Lower leg skin (tissue), 4 donors: ENCODE measurements around the gene ABHD11. TPM values are rescaled to one million over a fixed set of nuclear protein-coding genes. Genes with fewer than 3 reads are reported as not detected.
A peak's percentile ranks its signal among the peaks of the same experiment; 100 is the strongest.
"Not testable (repeated sequence)": the region's sequence is repeated elsewhere in the genome, so short reads cannot be mapped to it uniquely, and the experiment has no call there.

Experiments
- DNase-seq, 2 donors: peaks; one replicate each; pipeline ENCODE4 v3.0.0-alpha.2; 2019; ENCODE audit warnings: low spot score in 2 of 2
- H3K4me3 ChIP-seq: fragments of 200-600 bp; sonication (generic); 2 replicates; pipeline ENCODE4 v1.5.1; 2017; ENCODE audit warnings: mild to moderate bottlenecking, low read depth; ENCODE audit not compliant: poor library complexity, severe bottlenecking
- POLR2A ChIP-seq, 2 donors: fragments of 450-650 bp; IDR thresholded peaks; one replicate each; pipeline ENCODE4 v1.6.1; 2016 to 2017; ENCODE audit warnings: antibody characterized with exemption in 2 of 2, mild to moderate bottlenecking in 1 of 2, moderate library complexity in 1 of 2
- WGBS, 2 donors: methylation state at CpG; one replicate each; pipeline ENCODE4 v1.1.5; 2018; 5-methylcytosine and 5-hydroxymethylcytosine counted together
- intact Hi-C: fragments of 100-400 bp; cut with DNase I; formaldehyde crosslinking; loops from one replicate; pipeline ENCODE4 v1.15.0; 2023; ENCODE audit warnings: low total_unique reads
- total RNA-seq, 4 donors: library from RNA; depleted of rRNA; stranded (reverse); fragments of >200 nt; gene quantifications; one replicate each; pipeline ENCODE4 v1.1.0, GENCODE V29; 2016
- TF ChIP-seq, protein P1 (sequence below), 3 donors: fragments of 450-650 bp; IDR thresholded peaks; one replicate each; pipeline ENCODE4 v1.5.1; 2016; ENCODE audit warnings: antibody characterized with exemption in 3 of 3, mild to moderate bottlenecking in 3 of 3, moderate library complexity in 2 of 3

The ABHD11 gene
- total RNA-seq, 4 donors from 2014 or later = 24.9 to 29.0 (median 26.3) TPM

- 83 to 85% methylated on average over 4 of the region's 4 CpGs for WGBS, 2 donors
- intact Hi-C loops = no loop called here
- no peak overlapping the region for H3K4me3 ChIP-seq
- TF ChIP-seq POLR2A (IDR thresholded peaks at IDR 0.05) = no peak
- TF ChIP-seq, protein P1, sequence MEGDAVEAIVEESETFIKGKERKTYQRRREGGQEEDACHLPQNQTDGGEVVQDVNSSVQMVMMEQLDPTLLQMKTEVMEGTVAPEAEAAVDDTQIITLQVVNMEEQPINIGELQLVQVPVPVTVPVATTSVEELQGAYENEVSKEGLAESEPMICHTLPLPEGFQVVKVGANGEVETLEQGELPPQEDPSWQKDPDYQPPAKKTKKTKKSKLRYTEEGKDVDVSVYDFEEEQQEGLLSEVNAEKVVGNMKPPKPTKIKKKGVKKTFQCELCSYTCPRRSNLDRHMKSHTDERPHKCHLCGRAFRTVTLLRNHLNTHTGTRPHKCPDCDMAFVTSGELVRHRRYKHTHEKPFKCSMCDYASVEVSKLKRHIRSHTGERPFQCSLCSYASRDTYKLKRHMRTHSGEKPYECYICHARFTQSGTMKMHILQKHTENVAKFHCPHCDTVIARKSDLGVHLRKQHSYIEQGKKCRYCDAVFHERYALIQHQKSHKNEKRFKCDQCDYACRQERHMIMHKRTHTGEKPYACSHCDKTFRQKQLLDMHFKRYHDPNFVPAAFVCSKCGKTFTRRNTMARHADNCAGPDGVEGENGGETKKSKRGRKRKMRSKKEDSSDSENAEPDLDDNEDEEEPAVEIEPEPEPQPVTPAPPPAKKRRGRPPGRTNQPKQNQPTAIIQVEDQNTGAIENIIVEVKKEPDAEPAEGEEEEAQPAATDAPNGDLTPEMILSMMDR (IDR thresholded peaks at IDR 0.05) = no peak
- DNase-seq = no peak
Observed at GRCh38 chr7:73716318-73716890, 22.2 kb downstream of the ABHD11 start.

GRCh38 chr7:73715648-73716317 is 22.8 kb downstream of the ABHD11 start:
- intact Hi-C loops = no loop called here
- DNase-seq = no peak
- WGBS, 2 donors = 62 to 66% methylated on average over 15 to 16 of the region's 16 CpGs
- TF ChIP-seq, protein P1 (IDR thresholded peaks at IDR 0.05) = peak in 1 of 3 donors; percentile 21
- TF ChIP-seq POLR2A (IDR thresholded peaks at IDR 0.05) = no peak
- no peak overlapping the region for H3K4me3 ChIP-seq

GRCh38 chr7:73713319-73713718 is 25.3 kb downstream of the ABHD11 start:
- H3K4me3 ChIP-seq, DNase-seq, intact Hi-C loops: not testable (repeated sequence)
- whole genome bisulfite sequencing, 2 donors = 93 to 97% methylated on average over 6 of the region's 6 CpGs

- intact Hi-C loops = no loop called here
- 83 to 86% methylated on average over 1 of the region's 1 CpG for WGBS, 2 donors
- no peak overlapping the region for H3K4me3 ChIP-seq
- DNase-seq = no peak
- TF ChIP-seq, protein P1 (IDR thresholded peaks at IDR 0.05) = no peak
- TF ChIP-seq POLR2A (IDR thresholded peaks at IDR 0.05) = no peak
Observed at GRCh38 chr7:73712773-73713172, 25.8 kb downstream of the ABHD11 start.

DNA sequence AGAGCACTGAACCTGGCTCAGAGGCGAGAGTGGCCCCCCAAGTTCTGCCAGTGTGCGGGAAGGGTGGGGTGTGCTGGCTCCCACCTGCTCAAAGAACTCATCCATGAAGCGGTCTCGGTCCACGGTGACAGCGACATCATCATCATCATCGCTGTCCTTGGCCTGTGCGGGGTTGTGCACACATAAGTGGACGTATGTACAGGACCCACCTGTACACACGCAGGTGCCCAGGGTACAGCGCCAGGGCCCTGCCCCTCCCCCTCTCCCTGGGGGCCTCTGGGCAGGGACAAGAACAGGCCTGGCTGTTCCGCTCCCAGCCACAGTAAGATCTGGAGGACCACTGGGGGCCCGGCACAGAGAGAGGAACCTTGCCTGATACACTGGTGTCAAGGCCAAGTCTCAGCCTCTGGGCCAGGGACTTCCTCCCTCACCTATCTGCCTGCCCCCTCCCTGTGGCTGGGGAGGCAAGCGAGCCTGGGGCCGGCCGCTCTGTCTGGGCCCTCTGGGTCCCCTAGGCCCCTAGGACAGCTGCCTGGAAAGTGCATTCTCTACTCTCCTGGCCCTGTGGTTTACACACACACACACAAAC is 29.5 kb downstream of the ABHD11 start:
- no peak for DNase-seq
- intact Hi-C loops = no loop called here
- 93 to 96% methylated on average over 6 to 9 of the region's 16 CpGs for WGBS, 2 donors
- TF ChIP-seq, protein P1 (IDR thresholded peaks at IDR 0.05) = no peak
- TF ChIP-seq POLR2A (IDR thresholded peaks at IDR 0.05) = no peak
- H3K4me3 ChIP-seq = no peak overlapping the region

DNA sequence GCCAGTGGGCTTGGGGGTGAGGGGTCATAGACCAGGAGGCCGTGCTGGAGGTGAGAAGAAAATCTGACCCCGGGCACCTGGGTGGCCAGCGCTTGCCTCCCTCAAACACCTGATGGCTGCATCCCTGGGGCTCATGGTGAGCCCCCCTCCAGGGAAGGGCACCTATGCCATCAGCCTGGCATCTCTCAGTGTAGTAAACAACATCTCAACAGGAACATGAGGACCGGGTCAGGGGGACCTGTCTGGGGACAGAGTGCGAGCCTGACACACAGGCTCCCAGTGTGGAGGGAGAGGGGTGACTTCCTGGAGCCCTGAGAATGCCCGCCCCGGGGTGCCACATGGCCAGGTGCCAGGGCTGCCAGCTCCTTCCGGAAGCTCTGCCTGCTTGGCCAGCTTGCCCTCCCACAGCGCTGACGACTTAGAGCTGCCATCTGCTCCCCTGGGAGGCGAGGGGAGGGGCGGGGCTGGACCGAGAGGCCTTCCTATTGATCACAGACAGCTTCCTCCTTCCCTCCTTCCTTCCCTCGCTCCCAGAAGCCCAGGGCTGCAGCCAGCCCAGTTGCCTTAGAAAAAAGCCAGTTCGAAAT is 31.5 kb downstream of the ABHD11 start:
- peak in 1 of 2 donors; percentile 90 for DNase-seq
- 57 to 63% methylated on average over 13 to 15 of the region's 15 CpGs for WGBS, 2 donors
- intact Hi-C loops = no loop called here
- no peak for TF ChIP-seq POLR2A (IDR thresholded peaks at IDR 0.05)
- TF ChIP-seq, protein P1 (IDR thresholded peaks at IDR 0.05) = no peak
- H3K4me3 ChIP-seq = no peak overlapping the region
